ENCODE results near the gene HRG.
"Not testable (repeated sequence)": the region's sequence is repeated elsewhere in the genome, so short reads cannot be mapped to it uniquely, and the experiment has no call there.

HRG gene

GRCh38 chr3:186678604-186679003 is 12.8 kb downstream of the HRG start:
- H3K27ac ChIP-seq: no peak overlapping the region

GRCh38 chr3:186679151-186679550 is 13.3 kb downstream of the HRG start:
- no peak for DNase-seq (ENCODE audit: low read depth, low spot score)
- H3K27ac ChIP-seq: no peak overlapping the region

More at GRCh38 chr3:186678604-186679003, 12.8 kb downstream of the HRG start:
- DNase-seq (ENCODE audit: low read depth, low spot score): no peak

GRCh38 chr3:186680869-186681268 is 15.1 kb downstream of the HRG start:
- peak; percentile 57 for DNase-seq (ENCODE audit: low read depth, low spot score)
- no peak overlapping the region for H3K27ac ChIP-seq

GRCh38 chr3:186682812-186683211 is 17.0 kb downstream of the HRG start:
- no peak for DNase-seq (ENCODE audit: low read depth, low spot score)
- H3K27ac ChIP-seq: no peak overlapping the region

- H3K27ac ChIP-seq: no peak overlapping the region
- no peak for DNase-seq (ENCODE audit: low read depth, low spot score)
These were observed 18.2 kb downstream of the HRG start for GRCh38 chr3:186683979-186684378.

- DNase-seq (ENCODE audit: low read depth, low spot score); H3K27ac ChIP-seq: not testable (repeated sequence)
These were observed 20.7 kb downstream of the HRG start for GRCh38 chr3:186686475-186686874.

- no peak for DNase-seq (ENCODE audit: low read depth, low spot score)
- no peak overlapping the region for H3K27ac ChIP-seq
These were observed 21.4 kb downstream of the HRG start for GRCh38 chr3:186687120-186687651.

GRCh38 chr3:186690304-186690703 is 24.5 kb downstream of the HRG start:
- H3K27ac ChIP-seq; DNase-seq (ENCODE audit: low read depth, low spot score): not testable (repeated sequence)

- H3K27ac ChIP-seq: no peak overlapping the region
- DNase-seq (ENCODE audit: low read depth, low spot score): no peak
These were observed 25.9 kb downstream of the HRG start for GRCh38 chr3:186691676-186692075.

GRCh38 chr3:186693843-186694242 is 28.0 kb downstream of the HRG start:
- no peak for DNase-seq (ENCODE audit: low read depth, low spot score)
- no peak overlapping the region for H3K27ac ChIP-seq

- peak; percentile 31 for DNase-seq (ENCODE audit: low read depth, low spot score)
- H3K27ac ChIP-seq: no peak overlapping the region
These were observed 28.6 kb downstream of the HRG start for GRCh38 chr3:186694288-186695032.

- no peak for DNase-seq (ENCODE audit: low read depth, low spot score)
- no peak overlapping the region for H3K27ac ChIP-seq
These were observed 30.7 kb downstream of the HRG start for GRCh38 chr3:186696522-186696921.

- no peak overlapping the region for H3K27ac ChIP-seq
- no peak for DNase-seq (ENCODE audit: low read depth, low spot score)
These were observed 31.7 kb downstream of the HRG start for GRCh38 chr3:186697510-186697909.

- no peak for DNase-seq (ENCODE audit: low read depth, low spot score)
- no peak overlapping the region for H3K27ac ChIP-seq
These were observed 34.5 kb downstream of the HRG start for GRCh38 chr3:186700267-186700666.

GRCh38 chr3:186702451-186702850 is 36.6 kb downstream of the HRG start:
- not testable (repeated sequence) for DNase-seq (ENCODE audit: low read depth, low spot score); H3K27ac ChIP-seq

- H3K27ac ChIP-seq: no peak overlapping the region
- DNase-seq (ENCODE audit: low read depth, low spot score): no peak
These were observed 40.3 kb downstream of the HRG start for GRCh38 chr3:186705882-186706780.

- no peak for DNase-seq (ENCODE audit: low read depth, low spot score)
- no peak overlapping the region for H3K27ac ChIP-seq
These were observed 43.3 kb downstream of the HRG start for GRCh38 chr3:186708983-186709679.

GRCh38 chr3:186710694-186711093 is 44.9 kb downstream of the HRG start:
- H3K27ac ChIP-seq; DNase-seq (ENCODE audit: low read depth, low spot score): not testable (repeated sequence)

- no peak overlapping the region for H3K27ac ChIP-seq
These were observed 47.7 kb downstream of the HRG start for GRCh38 chr3:186713499-186713898.

GRCh38 chr3:186717039-186717457 is 51.2 kb downstream of the HRG start, which contains the start of gene KNG1:
KNG1 (plus strand) TSS chr3:186717359; CDS start chr3:186717543, 184 bp downstream.
- no peak within 1 kb of the TSS for H3K27ac ChIP-seq
- no peak for DNase-seq (ENCODE audit: low read depth, low spot score)

More at GRCh38 chr3:186713499-186713898, 47.7 kb downstream of the HRG start:
- no peak for DNase-seq (ENCODE audit: low read depth, low spot score)

Measured in epithelial cell of prostate (primary cell).